GM21367 (cell line): Measurements from ENCODE around the gene WDR88.

Experiments
- ATAC-seq: cut with Tn5 transposase; IDR thresholded peaks from one replicate; pipeline ENCODE4 v1.9.1; 2021; ENCODE audit not compliant: unreplicated experiment

Gene WDR88, protein sequence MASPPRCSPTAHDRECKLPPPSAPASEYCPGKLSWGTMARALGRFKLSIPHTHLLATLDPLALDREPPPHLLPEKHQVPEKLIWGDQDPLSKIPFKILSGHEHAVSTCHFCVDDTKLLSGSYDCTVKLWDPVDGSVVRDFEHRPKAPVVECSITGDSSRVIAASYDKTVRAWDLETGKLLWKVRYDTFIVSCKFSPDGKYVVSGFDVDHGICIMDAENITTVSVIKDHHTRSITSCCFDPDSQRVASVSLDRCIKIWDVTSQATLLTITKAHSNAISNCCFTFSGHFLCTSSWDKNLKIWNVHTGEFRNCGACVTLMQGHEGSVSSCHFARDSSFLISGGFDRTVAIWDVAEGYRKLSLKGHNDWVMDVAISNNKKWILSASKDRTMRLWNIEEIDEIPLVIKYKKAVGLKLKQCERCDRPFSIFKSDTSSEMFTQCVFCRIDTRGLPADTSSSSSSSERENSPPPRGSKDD

GRCh38 chr19:33132021-33132420, at the start of gene WDR88:
WDR88 (plus strand) TSS chr19:33132114; CDS start chr19:33132170, 56 bp downstream.
- no peak for ATAC-seq

DNA sequence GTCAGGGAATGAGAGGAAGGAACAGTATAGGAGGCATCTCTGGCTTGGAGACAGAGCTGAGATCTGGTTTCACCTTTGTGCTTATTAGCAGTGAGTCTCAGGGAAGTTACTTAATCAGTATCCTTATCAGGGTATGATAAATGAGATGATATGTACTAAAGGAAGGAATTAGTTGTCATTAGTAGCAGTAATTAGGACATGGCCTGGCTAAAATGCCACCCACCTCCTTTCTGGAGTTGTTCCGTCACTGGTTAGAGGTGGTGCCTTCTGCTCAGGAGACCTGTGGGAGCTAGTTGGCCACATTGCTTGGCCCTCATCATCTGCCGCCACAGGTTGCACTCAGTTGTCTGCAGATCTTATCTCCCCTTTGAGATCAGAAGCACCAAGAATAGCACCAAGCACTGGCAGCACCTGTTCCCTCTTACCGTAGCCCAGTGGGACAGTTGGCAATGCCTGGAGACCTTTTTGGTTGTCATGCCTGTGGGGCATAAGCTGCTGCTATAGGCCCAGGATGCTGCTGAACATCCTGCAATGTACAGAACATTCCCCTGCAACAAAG, 46.3 kb upstream of the WDR88 start:
- no peak for ATAC-seq

- ATAC-seq = no peak
Measured at GRCh38 chr19:33086955-33087354, 45.0 kb upstream of the WDR88 start.

DNA sequence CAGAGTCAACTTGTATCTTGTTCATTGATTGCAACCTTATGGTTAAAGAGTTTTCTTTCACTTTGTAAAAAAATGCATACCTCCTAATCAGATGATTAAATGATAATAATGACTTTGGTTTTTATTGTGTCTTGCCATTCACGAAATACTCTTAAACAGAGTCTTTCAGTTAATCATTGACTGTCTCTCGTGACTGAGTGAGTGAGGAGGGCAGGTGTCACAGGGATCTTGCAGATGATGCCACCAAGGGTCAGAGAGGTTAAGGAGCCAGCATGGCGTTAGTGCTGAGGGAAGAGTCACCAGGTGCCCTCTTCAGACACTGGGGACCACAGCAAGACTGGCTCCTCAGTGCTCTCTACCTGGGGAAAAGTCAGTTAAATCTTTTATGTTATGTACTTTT, 42.9 kb upstream of the WDR88 start:
- ATAC-seq = no peak

GRCh38 chr19:33090179-33090578, 41.7 kb upstream of the WDR88 start:
- no peak for ATAC-seq

- no peak for ATAC-seq
Measured at GRCh38 chr19:33093420-33094210, 38.3 kb upstream of the WDR88 start.

- no peak for ATAC-seq
Measured at GRCh38 chr19:33094436-33095067, 37.4 kb upstream of the WDR88 start.

- no peak for ATAC-seq
Measured at GRCh38 chr19:33096005-33096404, 35.9 kb upstream of the WDR88 start.

DNA sequence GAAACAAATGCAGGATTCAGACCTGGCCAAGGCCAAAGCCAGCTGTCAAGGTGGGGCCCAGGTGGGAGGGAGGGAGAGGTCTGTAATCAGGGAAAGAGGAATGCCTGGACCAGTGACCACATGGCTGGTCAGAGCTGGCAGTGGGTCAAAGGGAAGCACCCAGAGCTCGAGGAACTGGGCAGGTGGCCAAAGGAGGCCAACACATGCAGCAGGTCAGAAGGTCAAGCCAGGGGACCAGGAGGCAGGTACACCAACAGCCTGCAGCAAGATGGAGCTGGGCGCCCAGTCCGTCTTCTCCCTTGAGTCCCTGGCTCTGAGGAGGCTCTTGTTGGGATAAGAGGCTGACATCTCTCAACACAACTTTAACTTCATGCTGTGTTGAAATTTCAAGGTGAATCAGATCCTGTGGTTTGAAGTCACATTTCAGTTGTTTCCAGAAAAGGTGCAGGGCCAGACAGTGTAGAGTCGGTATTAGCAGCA, 33.8 kb upstream of the WDR88 start:
- ATAC-seq = no peak

DNA sequence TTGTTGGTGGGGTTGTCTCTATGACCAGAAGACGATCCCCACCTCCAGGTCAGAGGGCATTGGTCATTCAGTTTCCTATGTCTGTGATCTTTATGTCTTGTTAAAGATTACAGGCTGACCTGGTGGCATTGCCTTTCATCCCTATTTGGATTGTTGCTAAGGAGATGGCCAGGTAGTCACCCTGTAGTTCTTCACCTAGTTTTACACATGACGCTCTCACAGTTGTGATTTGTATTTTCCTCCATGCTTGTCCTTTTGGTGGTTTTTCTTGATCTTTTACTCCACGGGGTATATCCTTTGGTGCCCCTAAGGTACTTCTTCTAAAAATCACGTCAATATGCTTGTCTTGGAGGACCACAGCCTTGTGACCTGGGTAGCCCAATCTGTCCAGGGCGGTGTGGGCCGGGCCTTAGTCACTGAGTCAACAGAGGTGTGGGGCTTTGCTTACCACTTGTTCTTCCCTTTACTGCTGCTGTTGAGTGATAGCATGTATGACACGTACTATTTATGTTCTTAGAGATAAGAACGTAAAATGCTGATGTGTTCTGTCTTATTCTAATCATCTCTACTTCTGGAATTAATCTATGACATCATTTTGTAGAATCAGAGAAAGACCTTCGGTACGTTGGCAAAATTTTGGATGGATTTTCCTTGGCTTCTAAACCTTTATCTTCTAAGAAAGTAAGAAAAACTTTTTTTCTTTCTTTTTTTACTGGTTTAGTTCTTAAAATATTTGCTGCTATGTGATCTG, 30.8 kb upstream of the WDR88 start:
- no peak for ATAC-seq

DNA sequence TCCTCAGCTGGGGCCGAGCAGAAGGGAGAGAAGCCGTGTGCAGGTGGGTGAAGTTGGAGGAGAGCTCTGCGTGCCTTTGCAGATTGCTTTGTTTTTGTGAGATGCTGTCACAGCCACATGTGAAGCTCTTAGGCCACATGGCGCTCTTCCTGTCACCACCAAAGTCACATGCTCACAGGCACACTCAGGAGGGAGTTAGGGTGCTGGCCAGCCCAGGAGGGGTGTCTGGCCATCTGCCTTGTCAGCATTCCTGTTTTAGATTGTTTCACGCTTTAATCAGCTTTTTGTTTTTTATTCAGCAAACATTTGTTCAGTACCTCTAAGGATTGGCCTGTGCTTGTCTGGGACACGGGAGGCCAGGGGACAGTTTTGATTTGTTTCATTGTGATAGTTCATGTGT, 29.0 kb upstream of the WDR88 start:
- no peak for ATAC-seq

- ATAC-seq = no peak
Measured at GRCh38 chr19:33108161-33108560, 23.8 kb upstream of the WDR88 start.

DNA sequence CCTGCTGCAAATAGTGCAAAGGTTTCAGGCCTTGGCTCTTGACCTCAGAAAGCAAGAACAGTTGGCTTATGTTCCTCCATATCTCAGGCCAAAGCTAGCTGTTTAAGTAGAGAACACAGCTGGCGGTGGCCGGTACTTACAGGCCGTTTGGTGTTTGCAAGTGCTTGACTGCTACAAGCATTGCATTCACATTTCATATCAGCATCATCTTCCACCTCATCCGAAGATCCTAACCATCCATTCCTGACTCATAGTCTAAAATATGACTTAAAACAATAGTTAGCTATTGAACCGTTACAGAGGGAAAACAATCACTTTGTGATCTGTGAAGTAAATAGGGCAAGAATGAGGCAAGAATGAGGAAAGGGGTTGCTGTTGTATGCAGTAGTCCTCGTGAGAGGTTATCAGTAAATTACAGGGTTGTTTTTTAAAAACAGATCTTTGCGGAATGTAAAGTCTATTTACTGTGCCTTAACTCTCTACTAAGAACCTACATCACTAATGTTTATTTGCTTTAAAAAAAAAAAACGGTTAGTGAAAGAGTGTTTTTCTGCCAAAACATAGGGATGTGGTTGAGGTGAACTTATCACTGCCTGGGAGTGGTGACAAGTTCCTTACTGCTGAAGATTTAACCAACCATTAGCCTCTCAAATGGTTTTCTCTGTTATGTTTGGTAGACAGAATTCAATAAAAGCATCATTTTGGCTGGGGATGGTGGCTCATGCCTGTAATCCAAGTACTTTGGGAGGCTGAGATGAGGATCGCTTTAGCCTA, 21.6 kb upstream of the WDR88 start:
- no peak for ATAC-seq

DNA sequence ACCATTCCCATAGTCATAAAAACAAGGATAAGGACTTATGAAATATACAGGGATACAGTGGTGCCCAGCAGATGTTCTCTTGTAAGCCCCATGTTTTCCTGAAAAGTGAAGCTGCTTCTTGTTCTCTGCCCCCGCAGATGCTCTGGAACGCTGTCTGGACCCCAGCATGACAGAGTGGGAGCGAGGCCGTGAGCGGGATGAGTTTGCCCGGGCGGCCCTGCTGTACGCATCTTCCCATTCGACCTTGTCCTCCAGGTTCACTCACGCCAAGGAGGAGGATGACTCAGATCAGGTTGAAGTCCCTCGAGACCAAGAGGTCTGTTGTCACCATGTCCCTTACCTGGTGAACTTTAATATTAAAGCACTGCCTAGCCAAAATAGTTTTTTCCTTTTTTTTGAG, 20.3 kb upstream of the WDR88 start:
- no peak for ATAC-seq

- no peak for ATAC-seq
Measured at GRCh38 chr19:33114312-33114711, 17.6 kb upstream of the WDR88 start.

GRCh38 chr19:33117501-33117900, 14.4 kb upstream of the WDR88 start:
- ATAC-seq = no peak

- ATAC-seq = no peak
Measured at GRCh38 chr19:33118643-33119042, 13.3 kb upstream of the WDR88 start.

- no peak for ATAC-seq
Measured at GRCh38 chr19:33124207-33125098, 7.5 kb upstream of the WDR88 start.

GRCh38 chr19:33125929-33126388, 6.0 kb upstream of the WDR88 start:
- ATAC-seq = no peak
